SIG-M5 (cell line): ENCODE measurements around the gene FOXP1.

Experiments
- DNase-seq: peaks from one replicate; lab custom pipeline; 2025; lab: John Stamatoyannopoulos, UW

FOXP1 gene

GRCh38 chr3:71369701-71370391 is 213.7 kb downstream of the FOXP1 start:
- DNase-seq: no peak

GRCh38 chr3:71366988-71367604 is 216.4 kb downstream of the FOXP1 start:
- no peak for DNase-seq

- DNase-seq: no peak
Observed at GRCh38 chr3:71361334-71361890, 222.1 kb downstream of the FOXP1 start.

- DNase-seq: no peak
Observed at GRCh38 chr3:71360764-71361163, 222.8 kb downstream of the FOXP1 start.

GRCh38 chr3:71360180-71360579 is 223.3 kb downstream of the FOXP1 start:
- DNase-seq: no peak

GRCh38 chr3:71358243-71358642 is 225.3 kb downstream of the FOXP1 start:
- DNase-seq: no peak

- DNase-seq: no peak
Observed at GRCh38 chr3:71356265-71356664, 227.3 kb downstream of the FOXP1 start.

- no peak for DNase-seq
Observed at GRCh38 chr3:71355862-71356261, 227.7 kb downstream of the FOXP1 start.

GRCh38 chr3:71355037-71355436 is 228.5 kb downstream of the FOXP1 start:
- no peak for DNase-seq

GRCh38 chr3:71351403-71352149 is 232.0 kb downstream of the FOXP1 start:
- no peak for DNase-seq

GRCh38 chr3:71350998-71351397 is 232.5 kb downstream of the FOXP1 start:
- DNase-seq: no peak

- no peak for DNase-seq
Observed at GRCh38 chr3:71348831-71349230, 234.7 kb downstream of the FOXP1 start.

- DNase-seq: no peak
Observed at GRCh38 chr3:71348001-71348632, 235.4 kb downstream of the FOXP1 start.

GRCh38 chr3:71346061-71346460 is 237.5 kb downstream of the FOXP1 start:
- DNase-seq: no peak

- DNase-seq: no peak
Observed at GRCh38 chr3:71345429-71346040, 238.0 kb downstream of the FOXP1 start.

- DNase-seq: no peak
Observed at GRCh38 chr3:71341721-71342120, 241.8 kb downstream of the FOXP1 start.

- no peak for DNase-seq
Observed at GRCh38 chr3:71339049-71339448, 244.5 kb downstream of the FOXP1 start.

GRCh38 chr3:71332813-71333212 is 250.7 kb downstream of the FOXP1 start:
- no peak for DNase-seq

GRCh38 chr3:71330909-71331308 is 252.6 kb downstream of the FOXP1 start:
- DNase-seq: no peak

GRCh38 chr3:71330505-71330904 is 253.0 kb downstream of the FOXP1 start:
- DNase-seq: no peak

GRCh38 chr3:71329817-71330216 is 253.7 kb downstream of the FOXP1 start:
- no peak for DNase-seq

- DNase-seq: no peak
Observed at GRCh38 chr3:71328926-71329325, 254.6 kb downstream of the FOXP1 start.
